Suprapubic skin (tissue), 4 donors: Measurements from ENCODE around the gene MAD1L1. TPM values are rescaled to one million over a fixed set of nuclear protein-coding genes. Genes with fewer than 3 reads are reported as not detected.

Experiments used
- DNase-seq, 2 donors: peaks; one replicate each; pipeline ENCODE4 v3.0.0-alpha.2; 2019; ENCODE audit warnings: low spot score in 2 of 2
- H3K27ac ChIP-seq: fragments of 200-600 bp; sonication (generic); one replicate; pipeline ENCODE4 v1.5.1; 2019
- H3K27me3 ChIP-seq: fragments of 200-600 bp; sonication (generic); one replicate; pipeline ENCODE4 v1.5.1; 2019
- H3K36me3 ChIP-seq: fragments of 200-600 bp; sonication (generic); one replicate; pipeline ENCODE4 v1.5.1; 2019
- H3K4me1 ChIP-seq: fragments of 200-600 bp; sonication (generic); one replicate; pipeline ENCODE4 v1.5.1; 2019
- H3K4me3 ChIP-seq: fragments of 200-600 bp; sonication (generic); one replicate; pipeline ENCODE4 v1.5.1; 2019; ENCODE audit warnings: mild to moderate bottlenecking
- H3K9me3 ChIP-seq: fragments of 200-600 bp; sonication (generic); one replicate; pipeline ENCODE4 v1.5.1; 2019
- EP300 ChIP-seq: sonication (generic); formaldehyde crosslinking; IDR thresholded peaks from one replicate; pipeline ENCODE4 v1.6.1; 2017; ENCODE audit warnings: antibody characterized with exemption
- POLR2A ChIP-seq, 2 donors: fragments of 450-650 bp; IDR thresholded peaks; one replicate each; pipeline ENCODE4 v1.6.1; 2017; ENCODE audit warnings: antibody characterized with exemption in 2 of 2, mild to moderate bottlenecking in 2 of 2, moderate library complexity in 2 of 2
- POLR2AphosphoS5 ChIP-seq, 3 donors: sonication (generic); formaldehyde crosslinking; IDR thresholded peaks; one replicate each; pipeline ENCODE4 v1.6.1; 2017; ENCODE audit warnings: antibody characterized with exemption in 3 of 3
- whole genome bisulfite sequencing: methylation state at CpG from one replicate; pipeline ENCODE4 v1.1.5; 2018; 5-methylcytosine and 5-hydroxymethylcytosine counted together
- total RNA-seq, 4 donors: library from RNA; depleted of rRNA; stranded (reverse); fragments of >200 nt; gene quantifications; one replicate each; pipeline ENCODE4 v1.1.0, GENCODE V29; 2016
- TF ChIP-seq, protein P1 (sequence below), 2 donors: fragments of 200-600 bp in 1 of 2; fragments of 450-650 bp in 1 of 2; sonication (generic) in 1 of 2; IDR thresholded peaks; one replicate each; pipeline ENCODE4 v1.5.1; 2016 to 2019; ENCODE audit warnings: antibody characterized with exemption in 2 of 2, mild to moderate bottlenecking in 1 of 2, moderate library complexity in 1 of 2

MAD1L1 gene
- total RNA-seq, 4 donors from 2014 or later, result 53.2 to 69.8 (median 62.2) TPM

DNA sequence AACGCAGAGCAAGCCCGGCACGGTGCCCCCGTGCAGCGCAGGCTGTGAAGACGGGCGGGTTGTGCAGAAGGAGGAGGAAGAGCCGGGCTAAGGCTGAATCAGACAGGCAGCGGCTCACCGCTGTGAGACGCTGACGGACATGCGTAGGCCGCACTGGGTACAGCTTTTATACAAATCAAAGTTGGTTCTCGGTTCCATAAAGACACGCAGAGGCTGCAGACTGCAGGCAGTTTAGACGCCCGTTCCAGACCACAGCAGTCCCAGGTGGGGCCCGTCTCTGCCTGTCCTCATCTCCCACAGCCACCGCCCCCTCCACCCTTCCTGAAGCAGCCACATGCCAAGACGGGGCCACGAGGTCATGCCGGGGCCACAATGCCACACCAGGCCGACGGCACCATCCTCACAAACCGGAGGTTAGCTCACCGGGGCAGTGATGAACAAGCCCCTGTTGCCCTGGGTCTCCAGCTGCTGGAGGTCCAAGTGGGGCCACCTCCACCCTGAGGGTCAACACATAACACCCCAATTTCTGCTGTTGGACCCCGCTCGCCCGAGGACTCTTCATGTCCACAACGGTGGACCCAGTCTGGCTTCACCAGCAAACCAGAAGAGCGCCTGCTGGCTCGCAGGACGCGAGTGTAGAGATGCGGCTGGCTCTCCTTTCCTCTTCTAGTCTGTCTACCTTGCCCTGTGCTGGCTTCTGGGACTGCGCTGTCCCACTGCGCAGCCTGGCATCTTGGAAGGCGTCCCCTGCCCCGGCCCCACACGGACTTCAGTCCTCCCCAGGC is 335.5 kb downstream of the MAD1L1 start:
- DNase-seq, result no peak
- peaks cover 14% of the 10 kb centered on the region for H3K36me3 ChIP-seq
- H3K4me3 ChIP-seq, result no peak overlapping the region
- H3K27me3 ChIP-seq, result no peaks in the 10 kb centered on the region
- no peaks in the 10 kb centered on the region for H3K9me3 ChIP-seq
- TF ChIP-seq POLR2A (IDR thresholded peaks at IDR 0.05), result no peak
- no peak for TF ChIP-seq EP300
- TF ChIP-seq, protein P1, sequence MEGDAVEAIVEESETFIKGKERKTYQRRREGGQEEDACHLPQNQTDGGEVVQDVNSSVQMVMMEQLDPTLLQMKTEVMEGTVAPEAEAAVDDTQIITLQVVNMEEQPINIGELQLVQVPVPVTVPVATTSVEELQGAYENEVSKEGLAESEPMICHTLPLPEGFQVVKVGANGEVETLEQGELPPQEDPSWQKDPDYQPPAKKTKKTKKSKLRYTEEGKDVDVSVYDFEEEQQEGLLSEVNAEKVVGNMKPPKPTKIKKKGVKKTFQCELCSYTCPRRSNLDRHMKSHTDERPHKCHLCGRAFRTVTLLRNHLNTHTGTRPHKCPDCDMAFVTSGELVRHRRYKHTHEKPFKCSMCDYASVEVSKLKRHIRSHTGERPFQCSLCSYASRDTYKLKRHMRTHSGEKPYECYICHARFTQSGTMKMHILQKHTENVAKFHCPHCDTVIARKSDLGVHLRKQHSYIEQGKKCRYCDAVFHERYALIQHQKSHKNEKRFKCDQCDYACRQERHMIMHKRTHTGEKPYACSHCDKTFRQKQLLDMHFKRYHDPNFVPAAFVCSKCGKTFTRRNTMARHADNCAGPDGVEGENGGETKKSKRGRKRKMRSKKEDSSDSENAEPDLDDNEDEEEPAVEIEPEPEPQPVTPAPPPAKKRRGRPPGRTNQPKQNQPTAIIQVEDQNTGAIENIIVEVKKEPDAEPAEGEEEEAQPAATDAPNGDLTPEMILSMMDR (IDR thresholded peaks at IDR 0.05), result no peak
- TF ChIP-seq POLR2AphosphoS5 (IDR thresholded peaks at IDR 0.05), result no peak
- WGBS, result 88% methylated on average over 39 of the region's 41 CpGs
- no peaks in the 10 kb centered on the region for H3K4me1 ChIP-seq
- H3K27ac ChIP-seq, result no peak overlapping the region

DNA sequence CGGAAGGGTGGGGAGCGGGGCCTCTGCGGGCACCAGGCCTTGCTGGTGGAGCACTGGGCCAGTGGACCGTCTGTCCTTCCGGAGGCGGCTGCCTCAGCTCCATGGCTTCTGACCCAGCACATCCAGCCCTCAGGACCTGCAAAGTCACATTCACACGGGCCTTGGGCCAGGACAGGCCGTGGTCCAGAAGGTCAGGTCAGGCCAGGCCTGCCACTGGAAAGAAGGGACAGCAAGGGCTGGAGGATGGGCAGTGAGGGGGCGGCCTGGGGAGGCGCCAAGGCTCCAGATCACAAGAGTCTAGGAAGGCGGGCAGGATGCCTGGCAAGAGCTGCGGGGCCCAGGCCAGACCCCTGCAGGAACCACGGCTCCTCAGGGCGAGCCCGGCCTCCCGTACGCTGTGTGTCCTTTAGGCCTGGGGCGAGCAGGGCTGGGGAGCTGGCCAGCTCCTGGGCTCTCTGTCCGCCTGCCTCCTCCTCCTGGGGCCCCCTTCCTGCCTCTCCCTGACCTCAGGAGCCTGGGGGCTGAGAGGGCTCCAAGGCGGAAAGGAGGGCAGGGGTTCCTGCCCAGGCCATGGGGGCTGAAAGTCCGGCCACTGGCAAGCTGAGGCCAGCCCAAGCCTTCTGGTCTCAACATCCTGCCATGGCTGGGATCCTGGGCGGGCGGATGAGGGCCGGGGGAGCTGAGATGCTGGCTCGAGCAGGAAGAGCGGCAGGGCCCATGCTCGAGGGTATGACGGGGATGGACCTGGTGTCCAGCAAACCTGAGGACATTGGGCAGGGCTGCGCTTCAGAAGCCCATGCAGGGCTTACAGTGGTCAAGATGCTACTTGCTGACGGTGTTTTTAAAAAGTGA is 336.9 kb downstream of the MAD1L1 start:
- Histone ChIP-seq H3K27ac (no peak overlapping the region), H3K9me3 (no peaks in the 10 kb centered on the region), H3K4me3 (no peak overlapping the region), H3K36me3 (peaks cover 14% of the 10 kb centered on the region), H3K27me3 (no peaks in the 10 kb centered on the region), H3K4me1 (no peaks in the 10 kb centered on the region)
- no peak for TF ChIP-seq POLR2AphosphoS5 (IDR thresholded peaks at IDR 0.05)
- no peak for TF ChIP-seq EP300
- TF ChIP-seq, protein P1 (IDR thresholded peaks at IDR 0.05), result no peak
- no peak for TF ChIP-seq POLR2A (IDR thresholded peaks at IDR 0.05)
- no peak for DNase-seq
- WGBS, result 94% methylated on average over 13 of the region's 30 CpGs

GRCh38 chr7:1894906-1895663 is 337.7 kb downstream of the MAD1L1 start:
- Histone ChIP-seq H3K36me3 (peaks cover 14% of the 10 kb centered on the region), H3K27ac (no peak overlapping the region), H3K4me1 (no peaks in the 10 kb centered on the region), H3K9me3 (no peaks in the 10 kb centered on the region), H3K27me3 (no peaks in the 10 kb centered on the region), H3K4me3 (no peak overlapping the region)
- TF ChIP-seq, protein P1 (IDR thresholded peaks at IDR 0.05), result no peak
- TF ChIP-seq POLR2AphosphoS5 (IDR thresholded peaks at IDR 0.05) (no peak), EP300 (no peak), POLR2A (IDR thresholded peaks at IDR 0.05) (no peak)
- DNase-seq, result no peak
- WGBS, result 93% methylated on average over 13 of the region's 15 CpGs

- Histone ChIP-seq H3K4me1 (no peaks in the 10 kb centered on the region), H3K36me3 (peaks cover 14% of the 10 kb centered on the region), H3K9me3 (no peaks in the 10 kb centered on the region), H3K27me3 (no peaks in the 10 kb centered on the region), H3K27ac (no peak overlapping the region), H3K4me3 (no peak overlapping the region)
- DNase-seq, result no peak
- 91% methylated on average over 9 of the region's 9 CpGs for WGBS
- TF ChIP-seq, protein P1 (IDR thresholded peaks at IDR 0.05), result no peak
- no peak for TF ChIP-seq POLR2A (IDR thresholded peaks at IDR 0.05)
- TF ChIP-seq POLR2AphosphoS5 (IDR thresholded peaks at IDR 0.05), result no peak
These were observed 338.3 kb downstream of the MAD1L1 start for GRCh38 chr7:1894313-1894900.
